Fibroblast of lung (primary cell): ENCODE measurements around the gene CFAP161.
"Not testable (repeated sequence)": the region's sequence is repeated elsewhere in the genome, so short reads cannot be mapped to it uniquely, and the experiment has no call there.

ENCODE experiments used
- EZH2 ChIP-seq: IDR thresholded peaks from 2 replicates; pipeline ENCODE4 v1.5.1; 2012; ENCODE audit warnings: low read length, control low read depth, mild to moderate bottlenecking; ENCODE audit errors: missing control alignments
- TF ChIP-seq, protein P1 (sequence below), 2 donors: IDR thresholded peaks in 1 of 2; conservative IDR thresholded peaks in 1 of 2; 1 replicate in 1 of 2; 2 replicates in 1 of 2; pipeline ENCODE4 v1.5.1; 2011 to 2012; ENCODE audit warnings: low read length in 2 of 2, control low read depth in 1 of 2, inconsistent platforms in 1 of 2, low read depth in 1 of 2, mild to moderate bottlenecking in 1 of 2

DNA sequence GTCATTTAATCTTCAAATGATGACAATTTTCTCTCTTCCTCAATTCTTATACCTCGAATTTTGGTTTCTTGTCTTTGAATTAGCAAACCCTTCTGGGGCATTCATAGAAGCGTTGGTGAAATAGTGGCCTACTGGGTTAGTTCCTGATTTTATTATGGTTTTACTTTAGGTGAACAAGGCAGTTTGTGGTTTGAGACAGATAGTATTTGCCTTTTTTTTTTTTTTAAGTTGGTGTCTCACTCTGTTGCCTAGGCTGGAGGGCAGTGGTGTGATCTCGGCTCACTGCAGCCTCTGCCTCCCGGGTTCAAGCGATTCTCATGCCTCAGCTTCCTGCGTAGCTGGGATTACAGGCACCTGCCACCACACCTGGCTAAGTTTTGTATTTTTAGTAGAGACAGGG is 7.4 kb downstream of the CFAP161 start:
- TF ChIP-seq, protein P1, sequence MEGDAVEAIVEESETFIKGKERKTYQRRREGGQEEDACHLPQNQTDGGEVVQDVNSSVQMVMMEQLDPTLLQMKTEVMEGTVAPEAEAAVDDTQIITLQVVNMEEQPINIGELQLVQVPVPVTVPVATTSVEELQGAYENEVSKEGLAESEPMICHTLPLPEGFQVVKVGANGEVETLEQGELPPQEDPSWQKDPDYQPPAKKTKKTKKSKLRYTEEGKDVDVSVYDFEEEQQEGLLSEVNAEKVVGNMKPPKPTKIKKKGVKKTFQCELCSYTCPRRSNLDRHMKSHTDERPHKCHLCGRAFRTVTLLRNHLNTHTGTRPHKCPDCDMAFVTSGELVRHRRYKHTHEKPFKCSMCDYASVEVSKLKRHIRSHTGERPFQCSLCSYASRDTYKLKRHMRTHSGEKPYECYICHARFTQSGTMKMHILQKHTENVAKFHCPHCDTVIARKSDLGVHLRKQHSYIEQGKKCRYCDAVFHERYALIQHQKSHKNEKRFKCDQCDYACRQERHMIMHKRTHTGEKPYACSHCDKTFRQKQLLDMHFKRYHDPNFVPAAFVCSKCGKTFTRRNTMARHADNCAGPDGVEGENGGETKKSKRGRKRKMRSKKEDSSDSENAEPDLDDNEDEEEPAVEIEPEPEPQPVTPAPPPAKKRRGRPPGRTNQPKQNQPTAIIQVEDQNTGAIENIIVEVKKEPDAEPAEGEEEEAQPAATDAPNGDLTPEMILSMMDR (conservative IDR thresholded peaks at IDR 0.05 in 1 of 2, IDR thresholded peaks at IDR 0.05 in 1 of 2; ENCODE audit: low read depth in 1 of 2, low read length in 2 of 2): not testable (repeated sequence)
- TF ChIP-seq EZH2: not testable (repeated sequence)
